Heart right ventricle (tissue), 16 donors: ENCODE data around the gene GBE1. TPM values are rescaled to one million over a fixed set of nuclear protein-coding genes. Genes with fewer than 3 reads are reported as not detected.

Experiments used
- ATAC-seq, 8 donors: fragments of 200-7000 bp; cut with Tn5 transposase; one replicate each; pipeline ENCODE4 v1.9.1; 2020; ENCODE audit warnings: mild to moderate bottlenecking in 8 of 8, moderate library complexity in 8 of 8, moderate number of reproducible peaks in 1 of 8
- DNase-seq, 2 donors: peaks; one replicate each; pipeline ENCODE4 v3.0.0-alpha.2; 2020
- H3K27ac ChIP-seq, 10 donors: fragments of 200-600 bp; sonication (generic) in 2 of 10; one replicate each; pipeline versions ENCODE4 v1.5.0 to v1.8.0; 2020 to 2022; ENCODE audit warnings: mild to moderate bottlenecking in 3 of 10
- H3K27me3 ChIP-seq, 7 donors: fragments of 200-600 bp; one replicate each; pipeline ENCODE4 v1.8.0; 2021 to 2022; ENCODE audit warnings: mild to moderate bottlenecking in 2 of 7
- H3K36me3 ChIP-seq, 9 donors: fragments of 200-600 bp; sonication (generic) in 1 of 9; one replicate each; pipeline versions ENCODE4 v1.5.0 to v1.8.0; 2020 to 2022; ENCODE audit warnings: mild to moderate bottlenecking in 2 of 9
- H3K4me1 ChIP-seq, 9 donors: fragments of 200-600 bp; sonication (generic) in 1 of 9; one replicate each; pipeline versions ENCODE4 v1.5.0 to v1.8.0; 2020 to 2022; ENCODE audit warnings: mild to moderate bottlenecking in 4 of 9
- H3K4me3 ChIP-seq, 10 donors: fragments of 200-600 bp; sonication (generic) in 2 of 10; one replicate each; pipeline versions ENCODE4 v1.5.0 to v1.8.0; 2020 to 2022; ENCODE audit warnings: mild to moderate bottlenecking in 7 of 10, moderate library complexity in 2 of 10
- H3K9me3 ChIP-seq, 11 donors: fragments of 200-600 bp in 10 of 11; sonication (generic) in 2 of 11; one replicate each; pipeline versions ENCODE4 v1.5.0 to v1.8.0; 2013 to 2022; ENCODE audit warnings: mild to moderate bottlenecking in 2 of 11, control low read depth in 1 of 11, moderate library complexity in 1 of 11
- CTCF ChIP-seq, 9 donors: fragments of 200-600 bp; sonication (generic) in 2 of 9; IDR thresholded peaks; one replicate each; pipeline versions ENCODE4 v1.5.0 to v1.8.0; 2021 to 2022; ENCODE audit warnings: antibody characterized with exemption in 9 of 9, mild to moderate bottlenecking in 5 of 9, moderate library complexity in 1 of 9
- WGBS, 2 donors: extraction: QIAGEN DNeasy Blood & Tissue Kit; methylation state at CpG; one replicate each; pipeline ENCODE4 v1.1.7; 2013; ENCODE audit warnings: inconsistent platforms in 1 of 2; 5-methylcytosine and 5-hydroxymethylcytosine counted together
- intact Hi-C, 10 donors: fragments of 100-400 bp; cut with DNase I; formaldehyde crosslinking; loops; one replicate each; pipeline versions ENCODE4 v1.11.1 to v1.14.2; 2022
- polyA plus RNA-seq, 2 donors: library from polyadenylated mRNA; stranded (reverse); fragments of 200-250 nt; gene quantifications; one replicate each; pipeline ENCODE4 v1.2.3, GENCODE V29; 2013
- total RNA-seq, 10 donors: library from RNA; stranded (reverse); fragmentation: NEBNext Ultra II Directional in 3 of 10; extraction: Animal tissue kit (Norgen Biotek cat#: 25700) in 3 of 10; gene quantifications; one replicate each; pipeline versions ENCODE4 v1.2.1 to v1.2.4, GENCODE V29; 2021 to 2023
- donor health status: Arrhythmogenic right ventricular cardiomyopathy.
- donor health status: ischemic (EF 13 %, LVEDD 7.1; RV severe dilation, severe dysfunction).
- donor health status: healthy with polysubstance abuse.
- donor health status: DM: no; HTN: yes; CAD: no.
- donor health status: DM: no; HTN: no; CAD: no.
- donor health status: ischemic (EF 25% LVEDD 6.9; RV normal size, moderate dysfunction).
- donor health status: ischemic (EF 25% LVEDD 5.7; RV mildly dilated, moderate dysfunction).
- donor health status: healthy.
- donor health status: DM: yes; HTN: yes; CAD: no.
- donor health status: Ischemic cardiomyopathy.
- donor health status: ischemic (EF 35%, LVEDD 5.7; RV mildly dilated, moderate dysfunction).
- donor health status: nonischemic (EF 11% LVEDD 7.7; RV severe dilation, severe dysfunction).
- donor health status: DM: yes; HTN: yes; CAD: no.
- donor health status: PGD.
- donor health status: ischemic (EF 29% LVEDD 5.4; RV normal size, mild dysfunction).
- donor health status: nonischemic (EF 23%, LVEDD 6.1; RV moderate dilation, normal function).

Gene GBE1
- total and polyA plus RNA-seq, 12 donors, result 24.8 to 153 (median 98.8) TPM

GRCh38 chr3:81451140-81451539 is 310.3 kb downstream of the GBE1 start:
- intact Hi-C loops, result no loop called here
- no peak for ATAC-seq
- no peaks in the 10 kb centered on the region for H3K36me3 ChIP-seq
- no peaks in the 10 kb centered on the region for H3K27me3 ChIP-seq
- 90% methylated on average over 2 of the region's 2 CpGs for WGBS, 2 donors
- H3K4me1 ChIP-seq, result peaks cover 0 to 4% (median 0%) of the 10 kb centered on the region in 9 donors
- H3K9me3 ChIP-seq, result peaks cover 0 to 12% (median 0%) of the 10 kb centered on the region in 11 donors
- DNase-seq, result no peak
- no peak for TF ChIP-seq CTCF (IDR thresholded peaks at IDR 0.05)
- H3K4me3 ChIP-seq, result no peak overlapping the region
- no peak overlapping the region for H3K27ac ChIP-seq

- intact Hi-C loops, result no loop called here
- DNase-seq (no peak), ATAC-seq (no peak)
- no peak overlapping the region for H3K4me3 ChIP-seq
- 72 to 88% methylated on average over 1 of the region's 1 CpG for WGBS, 2 donors
- no peaks in the 10 kb centered on the region for H3K36me3 ChIP-seq
- no peak overlapping the region for H3K27ac ChIP-seq
- no peak for TF ChIP-seq CTCF (IDR thresholded peaks at IDR 0.05)
- no peaks in the 10 kb centered on the region for H3K9me3 ChIP-seq
- no peaks in the 10 kb centered on the region for H3K27me3 ChIP-seq
- peaks cover 0 to 17% (median 4%) of the 10 kb centered on the region in 9 donors for H3K4me1 ChIP-seq
Measured at GRCh38 chr3:81446806-81447205, 314.6 kb downstream of the GBE1 start.

- 97 to 98% methylated on average over 4 of the region's 4 CpGs for WGBS, 2 donors
- DNase-seq (no peak), ATAC-seq (no peak)
- TF ChIP-seq CTCF (IDR thresholded peaks at IDR 0.05), result no peak
- Histone ChIP-seq H3K4me1 (peaks cover 0 to 17% (median 4%) of the 10 kb centered on the region in 9 donors), H3K27me3 (no peaks in the 10 kb centered on the region), H3K27ac (no peak overlapping the region), H3K9me3 (no peaks in the 10 kb centered on the region), H3K36me3 (no peaks in the 10 kb centered on the region), H3K4me3 (no peak overlapping the region)
- intact Hi-C loops, result no loop called here
Measured at GRCh38 chr3:81445712-81446111, 315.7 kb downstream of the GBE1 start.

GRCh38 chr3:81444817-81445460 is 316.5 kb downstream of the GBE1 start:
- no peak for TF ChIP-seq CTCF (IDR thresholded peaks at IDR 0.05)
- peaks cover 0 to 17% (median 4%) of the 10 kb centered on the region in 9 donors for H3K4me1 ChIP-seq
- intact Hi-C loops, result no loop called here

More at GRCh38 chr3:81444817-81445460, 316.5 kb downstream of the GBE1 start:
- H3K27me3 ChIP-seq, result no peaks in the 10 kb centered on the region
- H3K9me3 ChIP-seq, result no peaks in the 10 kb centered on the region
- H3K36me3 ChIP-seq, result no peaks in the 10 kb centered on the region
- no peak overlapping the region for H3K4me3 ChIP-seq
- 75 to 95% methylated on average over 4 of the region's 4 CpGs for WGBS, 2 donors
- ATAC-seq, result no peak
- no peak for DNase-seq
- H3K27ac ChIP-seq, result no peak overlapping the region
